Kidney (tissue), 14 donors: ENCODE measurements around the gene SMIM20. TPM values are rescaled to one million over a fixed set of nuclear protein-coding genes. Genes with fewer than 3 reads are reported as not detected.

Experiments
- DNase-seq, 5 donors: peaks; one replicate each; pipeline ENCODE4 v3.0.0-alpha.2; 2013 to 2020
- FAIRE-seq: peaks from 2 replicates; lab custom pipeline; 2012; peaks lifted over from hg19 to GRCh38; lab: Jason Lieb, UNC
- H3K27ac ChIP-seq, 2 donors: one replicate each; pipeline ENCODE4 v1.7.0; 2013; ENCODE audit warnings: low read depth in 2 of 2, low read length in 2 of 2, inconsistent platforms in 1 of 2
- H3K27me3 ChIP-seq: one replicate; pipeline ENCODE4 v1.7.1; 2013; ENCODE audit warnings: low read length, inconsistent platforms; ENCODE audit not compliant: control insufficient read depth, insufficient read depth
- H3K36me3 ChIP-seq, 3 donors: one replicate each; pipeline versions ENCODE4 v1.7.0 to v1.7.1; 2013; ENCODE audit warnings: low read length in 3 of 3, control low read depth in 1 of 3, inconsistent platforms in 1 of 3; ENCODE audit not compliant: insufficient read depth in 3 of 3, control insufficient read depth in 2 of 3
- H3K4me1 ChIP-seq, 3 donors: one replicate each; pipeline versions ENCODE4 v1.7.0 to v1.7.1; 2013; ENCODE audit warnings: low read length in 3 of 3, inconsistent platforms in 1 of 3, low read depth in 1 of 3; ENCODE audit not compliant: control insufficient read depth in 2 of 3, insufficient read depth in 2 of 3
- H3K4me3 ChIP-seq, 3 donors: one replicate each; pipeline versions ENCODE4 v1.7.0 to v1.8.1; 2013; ENCODE audit warnings: low read length in 3 of 3, control low read depth in 1 of 3, inconsistent platforms in 1 of 3
- H3K9ac ChIP-seq, 3 donors: one replicate each; pipeline versions ENCODE4 v1.7.0 to v1.7.1; 2013; ENCODE audit warnings: low read length in 3 of 3, control low read depth in 1 of 3, inconsistent platforms in 1 of 3
- H3K9me3 ChIP-seq, 3 donors: one replicate each; pipeline versions ENCODE4 v1.7.0 to v1.7.1; 2013; ENCODE audit warnings: low read length in 3 of 3, control low read depth in 1 of 3, inconsistent platforms in 1 of 3; ENCODE audit not compliant: control insufficient read depth in 2 of 3, insufficient read depth in 1 of 3
- intact Hi-C: fragments of 100-400 bp; cut with DNase I; formaldehyde crosslinking; loops from one replicate; pipeline ENCODE4 v1.11.1; 2022
- polyA plus RNA-seq: library from polyadenylated mRNA; stranded (reverse); fragments of 350-450 nt; fragmentation: Illumina TruSeq; extraction: RNeasy Lipid Tissue Mini Kit (QIAGEN cat#74804); gene quantifications from one replicate; pipeline ENCODE4 v1.2.3, GENCODE V29; 2014; ENCODE audit warnings: low read depth, low replicate concordance; ENCODE audit not compliant: insufficient read depth
- total RNA-seq: library from RNA; stranded (reverse); fragmentation: NEBNext Ultra II Directional; extraction: Animal tissue kit (Norgen Biotek cat#: 25700); gene quantifications from one replicate; pipeline ENCODE4 v1.2.1, GENCODE V29; 2021
- TF ChIP-seq, protein P1 (sequence below): IDR thresholded peaks from 3 replicates; pipeline ENCODE4 v1.5.1; 2012; ENCODE audit warnings: mild to moderate bottlenecking, moderate library complexity, borderline replicate concordance; ENCODE audit not compliant: insufficient read depth; ENCODE audit errors: extremely low read depth
- donor health status: control.
- donor health status: control.
- donor health status: control.
- donor health status: control.
- donor health status: control.
- donor health status: DM: yes; HTN: yes; CAD: no.
- donor health status: Normal renal cell carcinoma (clear cell type).

SMIM20 gene
- total and polyA plus RNA-seq, 2 donors from 2014 or later, result 23.8 to 97.2 TPM

DNA sequence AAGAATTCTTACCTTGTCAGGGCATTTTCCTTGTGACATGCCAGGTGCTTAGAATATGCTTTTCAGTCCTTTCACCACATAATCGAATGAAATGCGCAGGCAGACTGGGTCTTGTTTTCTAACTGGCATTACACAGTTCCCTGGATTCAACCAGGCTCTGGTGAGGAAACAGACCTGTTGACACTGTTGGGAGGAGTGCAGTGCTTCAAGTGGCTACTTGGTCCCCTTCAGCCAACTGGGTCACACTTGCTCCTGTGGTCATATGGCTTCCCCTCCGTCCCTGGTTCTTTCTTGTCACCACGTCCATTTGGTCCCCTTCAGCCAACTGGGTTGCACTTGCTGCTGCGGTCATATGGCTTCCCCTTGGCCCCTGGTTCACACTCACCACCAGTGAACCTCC lies 9.7 kb downstream of the SMIM20 start:
- Histone ChIP-seq H3K27me3 (no peaks in the 10 kb centered on the region), H3K4me1 (no peaks in the 10 kb centered on the region), H3K27ac (no peak overlapping the region), H3K9me3 (no peaks in the 10 kb centered on the region), H3K36me3 (peaks cover 0 to 2% (median 0%) of the 10 kb centered on the region in 3 donors), H3K4me3 (no peak overlapping the region), H3K9ac (no peak overlapping the region)
- TF ChIP-seq, protein P1, sequence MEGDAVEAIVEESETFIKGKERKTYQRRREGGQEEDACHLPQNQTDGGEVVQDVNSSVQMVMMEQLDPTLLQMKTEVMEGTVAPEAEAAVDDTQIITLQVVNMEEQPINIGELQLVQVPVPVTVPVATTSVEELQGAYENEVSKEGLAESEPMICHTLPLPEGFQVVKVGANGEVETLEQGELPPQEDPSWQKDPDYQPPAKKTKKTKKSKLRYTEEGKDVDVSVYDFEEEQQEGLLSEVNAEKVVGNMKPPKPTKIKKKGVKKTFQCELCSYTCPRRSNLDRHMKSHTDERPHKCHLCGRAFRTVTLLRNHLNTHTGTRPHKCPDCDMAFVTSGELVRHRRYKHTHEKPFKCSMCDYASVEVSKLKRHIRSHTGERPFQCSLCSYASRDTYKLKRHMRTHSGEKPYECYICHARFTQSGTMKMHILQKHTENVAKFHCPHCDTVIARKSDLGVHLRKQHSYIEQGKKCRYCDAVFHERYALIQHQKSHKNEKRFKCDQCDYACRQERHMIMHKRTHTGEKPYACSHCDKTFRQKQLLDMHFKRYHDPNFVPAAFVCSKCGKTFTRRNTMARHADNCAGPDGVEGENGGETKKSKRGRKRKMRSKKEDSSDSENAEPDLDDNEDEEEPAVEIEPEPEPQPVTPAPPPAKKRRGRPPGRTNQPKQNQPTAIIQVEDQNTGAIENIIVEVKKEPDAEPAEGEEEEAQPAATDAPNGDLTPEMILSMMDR, result no peak
- FAIRE-seq (no peak), DNase-seq (no peak)
- intact Hi-C loops, result no loop called here

DNA sequence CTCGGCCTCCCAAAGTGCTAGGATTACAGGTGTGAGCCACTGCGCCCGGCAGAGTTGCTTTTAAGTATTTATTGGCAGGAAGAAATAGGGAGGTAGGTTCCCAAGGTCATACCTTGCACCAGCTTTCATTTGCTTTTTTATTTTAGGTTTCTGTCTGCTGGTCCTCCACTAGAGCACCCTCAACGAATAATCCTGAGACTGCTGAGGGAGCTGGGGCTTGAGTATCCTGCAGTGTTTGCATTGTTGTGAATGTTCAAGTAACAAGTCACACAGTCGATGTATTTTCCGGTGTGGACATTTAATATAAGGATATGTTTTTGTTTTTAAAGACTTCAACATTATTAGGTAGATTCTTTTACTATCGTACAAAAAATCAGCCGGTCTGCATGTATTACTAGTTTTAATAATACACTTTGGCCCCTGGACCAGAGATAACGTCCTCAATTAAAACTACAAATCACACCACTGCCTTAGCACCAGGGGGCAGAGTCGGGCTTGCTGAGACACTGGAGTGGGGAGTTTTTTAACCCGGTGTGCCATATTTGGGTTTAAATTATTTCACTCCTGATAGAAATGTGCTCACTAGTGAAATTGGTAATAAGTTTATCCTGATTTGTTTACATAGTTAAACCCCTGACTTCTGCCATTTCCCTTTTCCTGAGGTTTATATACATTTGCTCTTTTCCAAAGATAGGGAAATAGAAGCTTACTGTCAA lies 11.6 kb downstream of the SMIM20 start:
- H3K27ac ChIP-seq, result no peak overlapping the region
- no peaks in the 10 kb centered on the region for H3K9me3 ChIP-seq
- peaks cover 0 to 2% (median 0%) of the 10 kb centered on the region in 3 donors for H3K36me3 ChIP-seq
- intact Hi-C loops, result no loop called here
- no peaks in the 10 kb centered on the region for H3K4me1 ChIP-seq
- H3K4me3 ChIP-seq, result no peak overlapping the region
- H3K9ac ChIP-seq, result no peak overlapping the region
- TF ChIP-seq, protein P1, result peak; percentile 29
- DNase-seq (peak in 3 of 5 donors; percentile 19 to 37 (median 29)), FAIRE-seq (no peak)
- no peaks in the 10 kb centered on the region for H3K27me3 ChIP-seq

DNA sequence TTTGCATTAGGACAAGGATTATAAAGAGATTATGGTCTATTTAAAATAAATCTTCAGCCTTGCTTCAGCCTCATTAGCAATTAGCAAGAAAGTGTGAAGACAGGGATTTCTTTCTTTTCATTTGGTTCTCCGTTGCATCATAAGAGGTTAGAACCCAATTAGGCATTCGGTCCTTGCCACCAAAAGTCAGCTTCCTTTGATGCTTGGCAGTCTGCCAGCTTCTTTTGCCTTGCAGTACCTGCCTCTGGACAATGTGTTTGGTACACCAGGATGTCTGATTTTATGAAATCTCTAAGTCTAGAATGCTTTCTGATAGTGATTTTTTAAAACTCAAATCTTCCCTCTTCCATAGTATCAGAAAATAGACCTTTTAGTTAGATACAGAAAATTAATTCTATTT lies 12.4 kb downstream of the SMIM20 start:
- DNase-seq, result no peak
- Histone ChIP-seq H3K27ac (no peak overlapping the region), H3K9me3 (no peaks in the 10 kb centered on the region), H3K36me3 (peaks cover 0 to 2% (median 0%) of the 10 kb centered on the region in 3 donors), H3K9ac (no peak overlapping the region), H3K4me1 (no peaks in the 10 kb centered on the region), H3K27me3 (no peaks in the 10 kb centered on the region), H3K4me3 (no peak overlapping the region)
- FAIRE-seq, result no peak
- TF ChIP-seq, protein P1, result no peak
- intact Hi-C loops, result no loop called here
